GM12865 (cell line): ENCODE results near the gene OTUD4.

Source experiments
- DNase-seq: peaks from one replicate; pipeline ENCODE4 v3.0.0; 2010; ENCODE audit warnings: low read depth
- H3K4me3 ChIP-seq: 2 replicates; pipeline ENCODE4 v1.5.1; 2011; ENCODE audit warnings: mild to moderate bottlenecking, low read depth, low read length, control low read depth
- TF ChIP-seq, protein P1 (sequence below): IDR thresholded peaks from 2 replicates; pipeline ENCODE4 v1.5.1; 2011; ENCODE audit warnings: low read length, control low read depth, low read depth, inconsistent platforms; ENCODE audit not compliant: insufficient read depth; ENCODE audit errors: missing control alignments

Gene OTUD4

DNA sequence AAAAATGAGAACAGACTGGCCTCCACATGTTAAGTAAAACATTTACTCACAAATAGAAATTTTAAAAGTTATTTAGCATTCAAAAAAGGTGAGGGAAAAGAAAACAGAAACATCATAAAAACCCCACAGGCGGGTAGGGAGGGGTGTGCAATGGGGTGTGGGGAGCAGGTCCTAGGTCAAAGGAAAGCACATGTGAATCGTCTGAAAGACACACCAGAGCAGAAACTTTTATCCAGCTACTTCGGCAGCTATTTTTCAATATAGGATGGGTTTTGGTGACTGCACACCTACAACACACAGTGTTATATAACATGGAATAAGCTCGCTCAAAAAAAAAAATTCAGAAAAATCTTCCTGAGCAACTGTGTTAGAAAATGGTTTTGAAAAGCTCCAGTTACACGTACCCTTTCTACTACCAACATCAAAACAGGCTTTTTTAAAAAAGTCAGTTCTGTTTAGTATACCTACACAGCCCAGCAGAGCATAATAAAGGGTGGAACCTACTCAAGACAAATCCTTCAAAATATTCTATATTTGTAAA is 1.6 kb downstream of the OTUD4 start:
- DNase-seq = peak; percentile 50
- H3K4me3 ChIP-seq = peak overlapping the region; percentile 98
- TF ChIP-seq, protein P1, sequence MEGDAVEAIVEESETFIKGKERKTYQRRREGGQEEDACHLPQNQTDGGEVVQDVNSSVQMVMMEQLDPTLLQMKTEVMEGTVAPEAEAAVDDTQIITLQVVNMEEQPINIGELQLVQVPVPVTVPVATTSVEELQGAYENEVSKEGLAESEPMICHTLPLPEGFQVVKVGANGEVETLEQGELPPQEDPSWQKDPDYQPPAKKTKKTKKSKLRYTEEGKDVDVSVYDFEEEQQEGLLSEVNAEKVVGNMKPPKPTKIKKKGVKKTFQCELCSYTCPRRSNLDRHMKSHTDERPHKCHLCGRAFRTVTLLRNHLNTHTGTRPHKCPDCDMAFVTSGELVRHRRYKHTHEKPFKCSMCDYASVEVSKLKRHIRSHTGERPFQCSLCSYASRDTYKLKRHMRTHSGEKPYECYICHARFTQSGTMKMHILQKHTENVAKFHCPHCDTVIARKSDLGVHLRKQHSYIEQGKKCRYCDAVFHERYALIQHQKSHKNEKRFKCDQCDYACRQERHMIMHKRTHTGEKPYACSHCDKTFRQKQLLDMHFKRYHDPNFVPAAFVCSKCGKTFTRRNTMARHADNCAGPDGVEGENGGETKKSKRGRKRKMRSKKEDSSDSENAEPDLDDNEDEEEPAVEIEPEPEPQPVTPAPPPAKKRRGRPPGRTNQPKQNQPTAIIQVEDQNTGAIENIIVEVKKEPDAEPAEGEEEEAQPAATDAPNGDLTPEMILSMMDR = no peak

DNA sequence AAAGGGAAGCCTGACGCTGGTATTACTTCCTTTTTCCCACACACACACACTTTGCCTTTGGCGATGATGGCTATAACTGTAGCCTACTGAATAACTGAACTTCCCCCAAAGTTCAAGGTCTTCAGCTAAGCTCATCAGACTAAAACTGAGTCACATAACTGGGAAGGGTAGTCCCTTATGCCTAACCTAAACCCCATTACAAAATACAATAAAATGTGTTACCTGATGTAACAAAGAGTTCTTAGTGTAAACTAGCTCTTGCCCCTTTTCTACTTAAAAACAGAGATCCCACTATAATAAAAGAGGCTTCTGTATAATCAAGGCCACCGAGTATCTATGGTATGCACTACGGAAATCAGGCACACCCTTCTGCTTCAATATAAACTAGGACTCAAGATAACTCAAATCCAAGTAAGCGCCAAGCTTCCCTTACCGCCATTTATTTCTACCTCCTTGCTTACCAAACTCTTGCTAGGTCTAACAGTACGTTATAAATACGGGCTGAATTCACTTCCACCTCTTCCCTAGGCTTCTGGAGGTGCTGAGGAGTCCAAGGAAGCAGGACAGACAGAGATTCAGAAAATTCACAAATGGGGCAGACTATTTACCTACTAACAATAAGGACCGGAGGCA is 2.4 kb downstream of the OTUD4 start:
- TF ChIP-seq, protein P1 = no peak
- peak overlapping the region; percentile 98 for H3K4me3 ChIP-seq
- no peak for DNase-seq

DNA sequence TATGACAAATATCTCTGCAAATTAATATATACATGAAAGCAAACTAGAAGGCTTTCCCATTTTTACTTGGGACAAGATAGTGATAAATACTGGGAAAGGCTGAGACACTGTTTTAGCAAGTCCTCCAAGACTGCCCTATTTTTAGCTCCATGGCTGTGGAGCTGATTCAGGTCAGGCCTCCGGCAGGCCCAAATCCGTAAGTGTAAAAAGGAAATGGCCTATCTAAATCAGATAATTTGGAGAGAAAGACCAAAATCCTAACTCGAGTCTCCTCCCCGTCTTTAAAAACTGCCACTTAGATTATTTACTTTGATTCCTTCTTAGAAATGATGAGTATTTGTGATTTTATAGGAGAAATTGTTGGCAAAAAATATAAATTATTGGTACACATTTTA is 2.9 kb downstream of the OTUD4 start:
- TF ChIP-seq, protein P1 = no peak
- no peak for DNase-seq
- peak overlapping the region; percentile 98 for H3K4me3 ChIP-seq

DNA sequence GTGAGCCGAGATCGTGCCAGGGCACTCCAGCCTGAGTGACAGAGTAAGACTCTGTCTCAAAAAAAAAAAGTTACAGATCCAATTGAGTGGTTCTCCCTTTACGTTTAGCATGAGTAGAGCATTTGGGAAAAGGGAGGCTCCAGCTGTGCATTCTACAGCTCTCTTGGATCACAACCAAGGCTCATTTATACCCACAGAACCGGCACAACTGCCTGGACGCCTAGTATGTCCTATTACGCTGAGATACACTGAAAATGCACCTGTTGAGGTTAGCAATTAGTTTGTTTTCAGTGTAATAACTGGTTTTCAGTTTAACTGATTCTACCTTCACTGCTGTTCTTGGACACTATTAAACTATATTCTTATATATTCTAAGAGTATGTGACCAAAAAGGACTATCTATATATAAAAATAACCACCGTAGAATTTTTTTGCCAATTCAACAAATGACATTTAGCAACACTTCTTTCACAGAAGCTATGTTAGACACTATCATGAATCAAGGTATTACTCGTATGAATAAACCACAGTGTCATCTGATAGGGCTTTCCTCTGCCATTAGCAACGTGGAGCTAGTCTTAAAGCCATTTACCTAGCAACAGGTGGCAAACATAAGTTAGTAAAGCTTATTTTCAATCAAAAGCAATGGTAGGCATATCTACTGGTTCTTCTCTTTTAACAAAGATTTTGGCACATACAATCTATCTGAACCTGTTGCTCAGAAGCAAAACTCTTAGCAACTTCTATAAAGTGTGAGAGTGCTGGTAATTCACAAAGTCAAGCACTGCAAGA is 3.6 kb downstream of the OTUD4 start:
- TF ChIP-seq, protein P1 = no peak
- peak; percentile 31 for DNase-seq
- H3K4me3 ChIP-seq = peak overlapping the region; percentile 98

DNA sequence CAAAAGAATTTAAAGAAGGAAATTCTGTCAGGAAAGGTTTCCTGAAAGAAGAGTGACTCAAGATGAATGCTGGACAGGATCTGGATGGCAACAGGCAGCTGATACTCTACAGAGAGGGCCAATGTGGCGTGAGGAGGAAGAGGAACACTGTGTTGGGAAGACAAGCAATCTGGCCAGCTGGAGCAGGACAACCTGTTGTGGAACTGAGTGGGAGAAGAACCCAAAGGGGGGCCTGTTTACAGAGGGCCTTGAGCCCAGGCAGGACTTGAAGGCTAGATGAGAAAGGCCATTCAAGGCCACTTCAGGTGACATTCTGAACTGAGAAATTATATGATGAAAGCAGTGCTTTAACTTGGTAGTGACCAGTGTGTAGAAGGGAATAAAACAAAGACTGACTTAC is 8.5 kb downstream of the OTUD4 start:
- no peak overlapping the region for H3K4me3 ChIP-seq
- no peak for DNase-seq
- TF ChIP-seq, protein P1 = no peak

DNA sequence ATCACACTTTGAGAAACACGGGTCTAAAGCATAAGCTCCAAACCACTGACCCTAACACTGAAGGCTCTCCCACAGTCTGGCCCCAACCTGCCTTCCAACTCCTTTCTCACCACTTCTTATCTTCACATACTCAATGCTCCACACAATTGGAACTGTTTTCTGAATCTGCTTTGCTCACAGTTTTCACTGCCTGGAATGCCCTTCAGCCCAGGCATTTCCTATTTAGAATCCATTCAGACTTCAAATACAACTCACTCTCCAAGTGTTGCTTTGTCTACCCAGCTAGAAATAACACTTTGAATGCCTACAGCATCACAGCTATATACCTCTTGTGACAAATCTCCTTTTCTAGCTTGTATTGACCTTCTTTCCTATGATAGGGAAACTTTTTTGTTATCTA is 10.2 kb downstream of the OTUD4 start:
- no peak for DNase-seq
- no peak overlapping the region for H3K4me3 ChIP-seq
- TF ChIP-seq, protein P1 = no peak
